ENCODE results near the gene NDUFS1.
"Not testable (repeated sequence)": the region's sequence is repeated elsewhere in the genome, so short reads cannot be mapped to it uniquely, and the experiment has no call there.

The NDUFS1 gene

GRCh38 chr2:206084439-206084869 is 74.8 kb downstream of the NDUFS1 start:
- no peak for TF ChIP-seq CTCF (IDR thresholded peaks at IDR 0.05)

GRCh38 chr2:206083602-206084438 is 75.4 kb downstream of the NDUFS1 start:
- Histone ChIP-seq H3K27ac (peak overlapping the region; percentile 98), H3K4me3 (ENCODE audit: low read depth in 1 of 2, low read length in 1 of 2) (peak overlapping the region; percentile 85 to 86), H3K9me3 (no peaks in the 10 kb centered on the region), H3K27me3 (no peaks in the 10 kb centered on the region), H3K4me1 (ENCODE audit: control insufficient read depth in 1 of 2, insufficient read depth in 1 of 2, low read depth in 1 of 2, low read length in 1 of 2) (peaks cover 32 to 37% of the 10 kb centered on the region in 2 experiments), H3K36me3 (no peaks in the 10 kb centered on the region)
- no peak for TF ChIP-seq CTCF (IDR thresholded peaks at IDR 0.05)

More at GRCh38 chr2:206084439-206084869, 74.8 kb downstream of the NDUFS1 start:
- Histone ChIP-seq H3K9me3 (no peaks in the 10 kb centered on the region), H3K36me3 (no peaks in the 10 kb centered on the region), H3K4me3 (ENCODE audit: low read depth in 1 of 2, low read length in 1 of 2) (peak overlapping the region; percentile 85 to 86), H3K27ac (peak overlapping the region; percentile 98), H3K27me3 (no peaks in the 10 kb centered on the region), H3K4me1 (ENCODE audit: control insufficient read depth in 1 of 2, insufficient read depth in 1 of 2, low read depth in 1 of 2, low read length in 1 of 2) (peaks cover 34 to 37% of the 10 kb centered on the region in 2 experiments)

- Histone ChIP-seq H3K4me1 (ENCODE audit: control insufficient read depth in 1 of 2, insufficient read depth in 1 of 2, low read depth in 1 of 2, low read length in 1 of 2) (peaks cover 21 to 28% of the 10 kb centered on the region in 2 experiments), H3K36me3 (no peaks in the 10 kb centered on the region), H3K27me3 (no peaks in the 10 kb centered on the region), H3K9me3 (no peaks in the 10 kb centered on the region), H3K4me3 (ENCODE audit: low read depth in 1 of 2, low read length in 1 of 2) (no peak overlapping the region), H3K27ac (no peak overlapping the region)
- no peak for TF ChIP-seq CTCF (IDR thresholded peaks at IDR 0.05)
These were observed 76.9 kb downstream of the NDUFS1 start for GRCh38 chr2:206082298-206082843.

GRCh38 chr2:206080927-206081326 is 78.3 kb downstream of the NDUFS1 start:
- H3K4me3 ChIP-seq (ENCODE audit: low read depth in 1 of 2, low read length in 1 of 2), result no peak overlapping the region
- no peaks in the 10 kb centered on the region for H3K36me3 ChIP-seq
- H3K4me1 ChIP-seq (ENCODE audit: control insufficient read depth in 1 of 2, insufficient read depth in 1 of 2, low read depth in 1 of 2, low read length in 1 of 2), result peaks cover 11 to 14% of the 10 kb centered on the region in 2 experiments
- H3K9me3 ChIP-seq, result no peaks in the 10 kb centered on the region
- TF ChIP-seq CTCF (IDR thresholded peaks at IDR 0.05), result no peak
- no peaks in the 10 kb centered on the region for H3K27me3 ChIP-seq
- no peak overlapping the region for H3K27ac ChIP-seq

- H3K36me3 ChIP-seq, result no peaks in the 10 kb centered on the region
- no peaks in the 10 kb centered on the region for H3K9me3 ChIP-seq
- no peak for TF ChIP-seq CTCF (IDR thresholded peaks at IDR 0.05)
- H3K27ac ChIP-seq, result no peak overlapping the region
- peaks cover 11 to 14% of the 10 kb centered on the region in 2 experiments for H3K4me1 ChIP-seq (ENCODE audit: control insufficient read depth in 1 of 2, insufficient read depth in 1 of 2, low read depth in 1 of 2, low read length in 1 of 2)
- no peak overlapping the region for H3K4me3 ChIP-seq (ENCODE audit: low read depth in 1 of 2, low read length in 1 of 2)
- no peaks in the 10 kb centered on the region for H3K27me3 ChIP-seq
These were observed 79.4 kb downstream of the NDUFS1 start for GRCh38 chr2:206079699-206080465.

GRCh38 chr2:206077879-206078278 is 81.4 kb downstream of the NDUFS1 start:
- H3K4me1 ChIP-seq (ENCODE audit: control insufficient read depth in 1 of 2, insufficient read depth in 1 of 2, low read depth in 1 of 2, low read length in 1 of 2); H3K4me3 ChIP-seq (ENCODE audit: low read depth in 1 of 2, low read length in 1 of 2); H3K27ac ChIP-seq; H3K9me3 ChIP-seq; H3K36me3 ChIP-seq; H3K27me3 ChIP-seq: not testable (repeated sequence)

Measured in neutrophil (primary cell).